K562 (cell line): Measurements from ENCODE around the gene FOLR2. TPM values are rescaled to one million over a fixed set of nuclear protein-coding genes. Genes with fewer than 3 reads are reported as not detected.
"Not testable (repeated sequence)": the region's sequence is repeated elsewhere in the genome, so short reads cannot be mapped to it uniquely, and the experiment has no call there.

ENCODE experiments used
- ATAC-seq: fragments of 200-7000 bp; cut with Tn5 transposase; 3 replicates; pipeline ENCODE4 v1.9.1; 2020; ENCODE audit warnings: moderate library complexity
- BruUV-seq: library from RNA; stranded (reverse); fragments of 400-500 nt; replicated peaks from 2 replicates; lab custom pipeline; 2021; lab: Mats Ljungman, UMichigan
- CTCF ChIA-PET: fragments of 300-600 bp; formaldehyde crosslinking; extraction: SDS; loops from one replicate; lab custom pipeline; 2021; ENCODE audit warnings: low intra/inter-chr PET ratio; lab: Yijun Ruan, JAX
- POLR2A ChIA-PET: fragments of 300-600, 350-650 bp; sonication (Branson Sonifier 250); formaldehyde crosslinking; extraction: SDS; loops from one replicate; lab custom pipeline; 2021; ENCODE audit warnings: antibody characterized with exemption, inconsistent platforms; lab: Yijun Ruan, JAX
- DNase-seq, 4 experiments: peaks; one replicate each; pipeline versions ENCODE4 v3.0.0 to v3.0.0-alpha.2; 2011 to 2018; ENCODE audit warnings: low spot score in 3 of 4, mixed read lengths in 3 of 4; ENCODE audit errors: extremely low read depth in 1 of 4
- FAIRE-seq: peaks from 2 replicates; lab custom pipeline; 2011; peaks lifted over from hg19 to GRCh38; lab: Jason Lieb, UNC
- H2AFZ ChIP-seq: 2 replicates; pipeline ENCODE4 v1.6.0; 2011; ENCODE audit warnings: low read depth, low read length, control low read depth, inconsistent platforms
- H3K27ac ChIP-seq: fragments of 200-600 bp; 3 replicates; pipeline ENCODE4 v1.8.0; 2011; ENCODE audit warnings: low read depth, mild to moderate bottlenecking, control low read depth, inconsistent platforms, low read length, moderate library complexity, mixed read lengths; ENCODE audit errors: extremely low read depth
- H3K27me3 ChIP-seq, 2 experiments: fragments of 300-600 bp in 1 of 2; 2 replicates in 1 of 2; 3 replicates in 1 of 2; pipeline versions ENCODE4 v1.6.0 to v1.8.0; 2011; ENCODE audit warnings: inconsistent platforms in 2 of 2, low read length in 2 of 2, mild to moderate bottlenecking in 1 of 2, mixed read lengths in 1 of 2, moderate library complexity in 1 of 2; ENCODE audit not compliant: control insufficient read depth in 2 of 2, insufficient read depth in 2 of 2
- H3K36me3 ChIP-seq: fragments of 300-600 bp; 3 replicates; pipeline ENCODE4 v1.8.0; 2011; ENCODE audit warnings: mild to moderate bottlenecking, low read length, inconsistent platforms; ENCODE audit not compliant: control insufficient read depth, insufficient read depth
- H3K4me1 ChIP-seq, 2 experiments: fragments of 200-600 bp in 1 of 2; replicated peaks in 1 of 2; 2 replicates in 1 of 2; 3 replicates in 1 of 2; pipeline versions ENCODE4 v1.5.1 to v1.8.0; 2011; ENCODE audit warnings: inconsistent platforms in 2 of 2, low read length in 2 of 2, mild to moderate bottlenecking in 1 of 2, mixed read lengths in 1 of 2, moderate library complexity in 1 of 2; ENCODE audit not compliant: control insufficient read depth in 2 of 2, insufficient read depth in 2 of 2
- H3K4me2 ChIP-seq: 2 replicates; pipeline ENCODE4 v1.6.1; 2011; ENCODE audit warnings: low read length, control low read depth, inconsistent platforms, mixed read lengths; ENCODE audit not compliant: insufficient read depth
- H3K4me3 ChIP-seq: fragments of 200-600 bp; sonication (generic), shearing (Covaris generic); 2 replicates; pipeline ENCODE4 v1.5.1; 2016; ENCODE audit warnings: control low read depth, inconsistent platforms
- H3K79me2 ChIP-seq: fragments of 200-600 bp; 3 replicates; pipeline ENCODE4 v1.8.0; 2011; ENCODE audit warnings: low read length, inconsistent platforms; ENCODE audit not compliant: control insufficient read depth, insufficient read depth
- H3K9ac ChIP-seq, 2 experiments: 2 replicates each; pipeline versions ENCODE4 v1.6.0 to v1.6.1; 2011; ENCODE audit warnings: low read depth in 2 of 2, low read length in 2 of 2, control low read depth in 1 of 2, inconsistent platforms in 1 of 2, mild to moderate bottlenecking in 1 of 2, mixed read lengths in 1 of 2; ENCODE audit not compliant: insufficient read depth in 1 of 2
- H3K9me1 ChIP-seq: one replicate; pipeline ENCODE4 v1.6.0; 2011; ENCODE audit warnings: inconsistent platforms, mild to moderate bottlenecking, low read length, moderate library complexity; ENCODE audit not compliant: control insufficient read depth, insufficient read depth
- H3K9me3 ChIP-seq: replicated peaks from 2 replicates; pipeline ENCODE4 v1.5.1; 2011; ENCODE audit warnings: low read depth, low read length, inconsistent platforms; ENCODE audit not compliant: control insufficient read depth, insufficient read depth
- H4K20me1 ChIP-seq: replicated peaks from 2 replicates; pipeline ENCODE4 v1.6.1; 2011; ENCODE audit warnings: low read length, inconsistent platforms, mixed read lengths; ENCODE audit not compliant: control insufficient read depth, insufficient read depth
- IRF2 ChIP-seq: sonication (generic); formaldehyde crosslinking; IDR thresholded peaks from 2 replicates; pipeline ENCODE4 v1.8.1; 2022; ENCODE audit warnings: mild to moderate bottlenecking, missing genetic modification reagents
- SIX5 ChIP-seq, 2 experiments: IDR thresholded peaks; 2 replicates each; pipeline ENCODE4 v1.6.1; 2011; ENCODE audit warnings: low read length in 2 of 2, borderline replicate concordance in 1 of 2, low read depth in 1 of 2, mild to moderate bottlenecking in 1 of 2, moderate library complexity in 1 of 2; ENCODE audit not compliant: insufficient read depth in 1 of 2
- WGBS: fragments of 100-300 bp; shearing (Covaris generic); methylation state at CpG from one replicate; pipeline ENCODE4 v1.1.6; 2016; ENCODE audit warnings: low coverage, mixed read lengths; ENCODE audit not compliant: insufficient coverage; ENCODE audit errors: missing lambda C conversion rate; 5-methylcytosine and 5-hydroxymethylcytosine counted together
- in situ Hi-C: fragments of 300-500 bp; cut with MboI; formaldehyde crosslinking; loops from 4 replicates; pipeline ENCODE4 v1.15.0; 2018; ENCODE audit warnings: inconsistent platforms, mixed read lengths
- intact Hi-C: fragments of 100-400 bp; cut with micrococcal nuclease; formaldehyde crosslinking; loops from 2 replicates; pipeline ENCODE4 v1.14.2; 2022
- polyA plus RNA-seq, 8 experiments: library from polyadenylated mRNA; depleted of rRNA in 4 of 8; stranded (reverse) in 5 of 8; unstranded in 3 of 8; fragments of >200 nt; fragmentation: Nextera tagmentation in 2 of 8; fragmentation: Illumina TruSeq in 1 of 8; extraction: Ambion mirVana in 2 of 8; extraction: Trizol in 1 of 8; gene quantifications; 2 replicates each; pipeline versions ENCODE4 v1.2.1 to v1.2.3, GENCODE V29; 2011 to 2014; ENCODE audit warnings: inconsistent platforms in 1 of 8, missing spikeins in 1 of 8
- total RNA-seq, 7 experiments: library from RNA; depleted of rRNA in 6 of 7; stranded (reverse); fragments of >200 nt in 6 of 7; fragmentation: Illumina TruSeq in 2 of 7; extraction: Trizol in 2 of 7; gene quantifications; 2 replicates each; pipeline versions ENCODE4 v1.2.1 to v1.2.3, GENCODE V29; 2011 to 2021; ENCODE audit warnings: low replicate concordance in 1 of 7

FOLR2 gene
- total and polyA plus RNA-seq, 9 of the 15 experiments (the other 6 are each of a cell fraction or from before 2014, with no cell fraction given): 0.27 TPM; not detected in 8

- no peak for TF ChIP-seq IRF2
- no peak for TF ChIP-seq SIX5 (IDR thresholded peaks at IDR 0.05; ENCODE audit: borderline replicate concordance in 1 of 2, insufficient read depth in 1 of 2, low read depth in 1 of 2, low read length in 2 of 2)
- TF ChIP-seq, all 486 proteins: peak for 0
Observed at GRCh38 chr11:72265951-72266350, 49.4 kb downstream of the FOLR2 start (continued).

GRCh38 chr11:72266960-72267359 is 50.4 kb downstream of the FOLR2 start:
- H2AFZ ChIP-seq, intact Hi-C loops, H3K4me2 ChIP-seq, FAIRE-seq, H3K9ac ChIP-seq, in situ Hi-C loops, H3K36me3 ChIP-seq, H3K27me3 ChIP-seq, H3K79me2 ChIP-seq, H3K4me1 ChIP-seq, ATAC-seq, CTCF ChIA-PET, H3K9me3 ChIP-seq, H3K4me3 ChIP-seq, H4K20me1 ChIP-seq, H3K9me1 ChIP-seq, DNase-seq, H3K27ac ChIP-seq, BruUV-seq: not testable (repeated sequence)
- 11% methylated on average over 5 of the region's 5 CpGs for WGBS
- POLR2A ChIA-PET: interaction anchor here (0.9 to 1.2 kb wide), 2 partner anchors 10 to 15 kb away, joined by 3 read pairs; no protein-coding TSS in a partner anchor
